Measurements from ENCODE around the gene TUBB3.

GRCh38 chr16:89962754-89963498 lies 39.8 kb downstream of the TUBB3 start:
- TF ChIP-seq GATA2 (IDR thresholded peaks at IDR 0.05; ENCODE audit: low read depth, low read length): no peak
- no peak for TF ChIP-seq GATA3 (IDR thresholded peaks at IDR 0.05; ENCODE audit: low read depth, low read length)
